H1 (cell line): ENCODE results near the gene PSAP. TPM values are rescaled to one million over a fixed set of nuclear protein-coding genes. Genes with fewer than 3 reads are reported as not detected.

Experiments used
- BRCA1 ChIP-seq: IDR thresholded peaks from 2 replicates; pipeline ENCODE4 v1.6.1; 2012; ENCODE audit warnings: low read depth, low read length, improper control_type of control experiment
- polyA plus RNA-seq, 7 experiments: library from polyadenylated mRNA; depleted of rRNA in 3 of 7; stranded (reverse) in 5 of 7; unstranded in 2 of 7; fragments of >200 nt in 5 of 7; fragments of 200-250 nt in 2 of 7; gene quantifications; 1 replicate in 5 of 7; 2 replicates in 1 of 7; 4 replicates in 1 of 7; pipeline versions ENCODE4 v1.2.1 to v1.2.3, GENCODE V29; 2011 to 2013; ENCODE audit warnings: missing spikeins in 2 of 7, mixed read lengths in 2 of 7
- total RNA-seq: library from RNA; stranded (reverse); fragmentation: NEBNext Ultra II Directional; extraction: Animal tissue kit (Norgen Biotek cat#: 25700); gene quantifications from 2 replicates; pipeline ENCODE4 v1.2.1, GENCODE V29; 2021

The PSAP gene
- total and polyA plus RNA-seq, 2 of the 8 experiments (the other 6 are each of a cell fraction or from before 2014, with no cell fraction given): 386 to 504 TPM

GRCh38 chr10:71807557-71808510 is 43.2 kb downstream of the PSAP start (continued):
- TF ChIP-seq BRCA1: no peak
